Measurements from ENCODE around the gene ANKS3.
A peak's percentile ranks its signal among the peaks of the same experiment; 100 is the strongest.
"Not testable (repeated sequence)": the region's sequence is repeated elsewhere in the genome, so short reads cannot be mapped to it uniquely, and the experiment has no call there.

ANKS3 gene

GRCh38 chr16:4654011-4654963 lies 79.8 kb downstream of the ANKS3 start:
- no peak overlapping the region for H3K4me3 ChIP-seq (ENCODE audit: low read depth, low read length)
- no peak for TF ChIP-seq POLR2A (IDR thresholded peaks at IDR 0.05; ENCODE audit: extremely low read depth, insufficient read length)
- no peak for TF ChIP-seq MYC (IDR thresholded peaks at IDR 0.05; ENCODE audit: low read depth, low read length)
- no peak for TF ChIP-seq MAX (IDR thresholded peaks at IDR 0.05; ENCODE audit: low read depth, low read length)
- TF ChIP-seq, protein P1, sequence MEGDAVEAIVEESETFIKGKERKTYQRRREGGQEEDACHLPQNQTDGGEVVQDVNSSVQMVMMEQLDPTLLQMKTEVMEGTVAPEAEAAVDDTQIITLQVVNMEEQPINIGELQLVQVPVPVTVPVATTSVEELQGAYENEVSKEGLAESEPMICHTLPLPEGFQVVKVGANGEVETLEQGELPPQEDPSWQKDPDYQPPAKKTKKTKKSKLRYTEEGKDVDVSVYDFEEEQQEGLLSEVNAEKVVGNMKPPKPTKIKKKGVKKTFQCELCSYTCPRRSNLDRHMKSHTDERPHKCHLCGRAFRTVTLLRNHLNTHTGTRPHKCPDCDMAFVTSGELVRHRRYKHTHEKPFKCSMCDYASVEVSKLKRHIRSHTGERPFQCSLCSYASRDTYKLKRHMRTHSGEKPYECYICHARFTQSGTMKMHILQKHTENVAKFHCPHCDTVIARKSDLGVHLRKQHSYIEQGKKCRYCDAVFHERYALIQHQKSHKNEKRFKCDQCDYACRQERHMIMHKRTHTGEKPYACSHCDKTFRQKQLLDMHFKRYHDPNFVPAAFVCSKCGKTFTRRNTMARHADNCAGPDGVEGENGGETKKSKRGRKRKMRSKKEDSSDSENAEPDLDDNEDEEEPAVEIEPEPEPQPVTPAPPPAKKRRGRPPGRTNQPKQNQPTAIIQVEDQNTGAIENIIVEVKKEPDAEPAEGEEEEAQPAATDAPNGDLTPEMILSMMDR (IDR thresholded peaks at IDR 0.05; ENCODE audit: low read depth, low read length): no peak
- no peak for DNase-seq (ENCODE audit: low read depth)

DNA sequence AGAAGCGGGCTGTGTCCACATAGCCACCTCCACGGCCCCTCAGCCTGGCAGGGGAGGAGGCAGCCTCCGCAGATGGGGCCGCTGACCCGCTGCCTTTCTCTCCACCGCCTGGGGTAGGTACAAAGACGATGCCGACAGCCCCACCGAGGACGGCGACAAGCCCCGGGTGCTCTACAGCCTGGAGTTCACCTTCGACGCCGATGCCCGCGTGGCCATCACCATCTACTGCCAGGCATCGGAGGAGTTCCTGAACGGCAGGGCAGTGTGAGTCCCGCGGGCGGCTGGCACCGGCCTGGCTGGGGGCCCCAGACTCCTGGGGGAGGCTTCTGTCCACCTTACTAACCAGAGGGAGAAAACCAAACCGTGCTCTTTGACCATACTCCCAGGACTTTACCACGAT lies 81.5 kb downstream of the ANKS3 start:
- TF ChIP-seq MAX (IDR thresholded peaks at IDR 0.05; ENCODE audit: low read depth, low read length): no peak
- TF ChIP-seq, protein P1 (IDR thresholded peaks at IDR 0.05; ENCODE audit: low read depth, low read length): no peak
- TF ChIP-seq MYC (IDR thresholded peaks at IDR 0.05; ENCODE audit: low read depth, low read length): no peak
- no peak for TF ChIP-seq POLR2A (IDR thresholded peaks at IDR 0.05; ENCODE audit: extremely low read depth, insufficient read length)
- H3K4me3 ChIP-seq (ENCODE audit: low read depth, low read length): no peak overlapping the region
- DNase-seq (ENCODE audit: low read depth): no peak

DNA sequence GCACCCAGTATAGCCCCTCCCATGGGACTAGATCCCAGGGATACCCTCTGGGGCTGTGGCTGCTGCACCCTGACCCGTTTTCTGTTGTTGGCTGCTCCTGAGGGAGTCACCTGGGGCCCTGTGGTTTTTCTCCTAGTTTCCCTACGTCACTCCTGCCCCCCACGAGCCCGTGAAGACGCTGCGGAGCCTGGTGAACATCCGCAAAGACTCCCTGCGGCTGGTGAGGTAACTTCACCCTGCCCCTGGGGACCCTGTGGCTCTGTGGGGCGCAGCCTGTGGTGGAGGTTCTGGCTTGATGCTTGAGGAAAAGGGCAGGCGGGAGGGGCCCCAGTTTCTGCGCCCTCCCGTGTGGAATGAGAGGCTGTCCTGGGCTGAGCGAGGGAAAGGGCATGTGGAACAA lies 82.2 kb downstream of the ANKS3 start:
- H3K4me3 ChIP-seq (ENCODE audit: low read depth, low read length): no peak overlapping the region
- no peak for TF ChIP-seq POLR2A (IDR thresholded peaks at IDR 0.05; ENCODE audit: extremely low read depth, insufficient read length)
- TF ChIP-seq MAX (IDR thresholded peaks at IDR 0.05; ENCODE audit: low read depth, low read length): no peak
- TF ChIP-seq, protein P1 (IDR thresholded peaks at IDR 0.05; ENCODE audit: low read depth, low read length): no peak
- TF ChIP-seq MYC (IDR thresholded peaks at IDR 0.05; ENCODE audit: low read depth, low read length): no peak
- peak; percentile 96 for DNase-seq (ENCODE audit: low read depth)

DNA sequence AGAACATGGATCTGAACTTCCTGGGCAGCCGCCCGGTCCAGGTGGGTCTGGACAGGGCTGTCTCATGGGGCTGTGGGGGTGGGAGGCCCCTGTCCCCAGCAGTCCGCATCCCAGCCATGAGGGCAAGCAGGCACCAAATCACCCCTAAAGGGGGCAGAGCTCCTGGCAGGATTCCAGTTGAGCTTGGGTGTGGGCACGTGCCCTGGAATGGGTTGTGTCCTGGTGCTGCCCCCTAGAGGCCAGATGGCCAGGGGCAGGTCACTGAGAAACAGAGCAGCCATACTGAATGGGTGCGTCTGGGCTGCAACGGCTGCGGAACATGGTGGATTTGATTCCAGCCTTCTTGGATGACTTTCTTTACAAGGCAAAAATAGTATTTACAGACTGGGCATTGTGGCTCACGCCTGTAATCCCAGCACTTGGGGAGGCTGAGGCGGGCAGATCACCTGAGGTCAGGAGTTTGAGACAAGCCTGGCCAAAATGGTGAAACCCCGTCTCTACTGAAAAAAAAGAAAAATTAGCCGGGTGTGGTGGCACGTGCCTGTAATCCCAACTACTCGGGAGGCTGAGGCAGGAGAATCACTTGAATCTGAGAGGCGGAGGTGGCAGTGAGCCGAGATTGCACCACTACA lies 83.5 kb downstream of the ANKS3 start:
- not testable (repeated sequence) for H3K4me3 ChIP-seq (ENCODE audit: low read depth, low read length)
- peak; percentile 80 for DNase-seq (ENCODE audit: low read depth)
- peak; percentile 90 for TF ChIP-seq MYC (IDR thresholded peaks at IDR 0.05; ENCODE audit: low read depth, low read length)
- TF ChIP-seq MAX (IDR thresholded peaks at IDR 0.05; ENCODE audit: low read depth, low read length): peak; percentile 90
- TF ChIP-seq, protein P1 (IDR thresholded peaks at IDR 0.05; ENCODE audit: low read depth, low read length): peak; percentile 76

DNA sequence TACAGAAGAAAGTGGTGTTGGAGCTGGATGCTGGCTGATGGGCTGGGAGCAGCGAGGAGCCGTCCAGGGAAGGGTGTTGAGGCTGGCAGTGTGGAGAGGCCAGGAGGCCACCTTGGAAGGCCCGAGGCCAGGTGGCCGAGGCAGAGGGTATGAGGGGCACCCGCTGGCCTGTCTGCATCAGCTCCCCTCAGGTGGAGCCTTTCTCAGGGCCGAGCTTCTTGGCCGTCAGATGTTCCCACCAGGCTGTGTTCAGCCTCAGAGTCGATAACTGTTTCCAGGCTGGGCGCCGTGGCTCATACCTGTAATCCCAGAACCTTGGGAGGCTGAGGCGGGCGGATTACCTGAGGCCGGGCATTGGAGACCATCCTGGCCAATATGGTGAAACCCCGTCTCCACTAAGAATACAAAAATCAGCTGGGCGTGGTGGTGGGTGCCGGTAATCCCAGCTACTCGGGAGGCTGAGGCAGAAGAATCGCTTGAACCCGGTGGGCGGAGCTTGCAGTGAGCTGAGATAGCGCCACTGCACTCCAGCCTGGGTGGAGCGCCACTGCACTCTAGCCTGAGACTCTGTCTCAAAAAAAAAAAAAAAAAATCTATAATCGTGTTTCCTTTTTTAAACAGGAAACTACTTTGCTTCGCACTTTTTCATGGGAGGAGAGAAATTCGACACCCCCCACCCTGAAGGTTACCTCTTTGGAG lies 84.2 kb downstream of the ANKS3 start:
- no peak for TF ChIP-seq MYC (IDR thresholded peaks at IDR 0.05; ENCODE audit: low read depth, low read length)
- TF ChIP-seq MAX (IDR thresholded peaks at IDR 0.05; ENCODE audit: low read depth, low read length): no peak
- TF ChIP-seq, protein P1 (IDR thresholded peaks at IDR 0.05; ENCODE audit: low read depth, low read length): no peak
- TF ChIP-seq POLR2A (IDR thresholded peaks at IDR 0.05; ENCODE audit: extremely low read depth, insufficient read length): no peak
- no peak for DNase-seq (ENCODE audit: low read depth)

More for the DNA sequence above, 84.2 kb downstream of the ANKS3 start:
- no peak overlapping the region for H3K4me3 ChIP-seq (ENCODE audit: low read depth, low read length)

Data from NB4 (cell line).